ENCODE data around the gene MAGI1.
"Not testable (repeated sequence)": the region's sequence is repeated elsewhere in the genome, so short reads cannot be mapped to it uniquely, and the experiment has no call there.

The MAGI1 gene

DNA sequence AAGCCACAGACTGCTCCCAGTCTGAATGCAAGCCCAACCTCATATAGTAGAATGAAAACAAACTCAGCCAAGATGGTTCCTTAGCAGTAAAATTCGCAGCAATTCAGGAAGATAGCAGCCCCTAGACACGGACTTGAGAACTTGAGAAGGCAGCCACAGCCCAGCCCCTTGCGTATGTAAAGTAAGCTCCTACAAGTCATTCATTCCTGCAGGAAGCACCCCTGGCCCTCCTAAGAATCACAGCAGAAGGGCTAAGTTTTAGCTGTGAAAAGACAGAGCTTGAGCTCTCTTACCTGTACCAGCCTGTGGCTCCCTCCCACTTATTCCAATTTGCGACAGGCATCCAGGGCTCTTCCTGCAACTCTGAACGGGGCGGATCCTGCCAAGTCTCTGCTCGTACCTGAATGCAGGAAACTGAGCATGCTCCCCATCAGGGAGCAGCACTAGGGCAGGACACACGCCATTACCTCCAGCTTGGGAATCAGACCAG lies 136.4 kb downstream of the MAGI1 start:
- no peak for DNase-seq

DNA sequence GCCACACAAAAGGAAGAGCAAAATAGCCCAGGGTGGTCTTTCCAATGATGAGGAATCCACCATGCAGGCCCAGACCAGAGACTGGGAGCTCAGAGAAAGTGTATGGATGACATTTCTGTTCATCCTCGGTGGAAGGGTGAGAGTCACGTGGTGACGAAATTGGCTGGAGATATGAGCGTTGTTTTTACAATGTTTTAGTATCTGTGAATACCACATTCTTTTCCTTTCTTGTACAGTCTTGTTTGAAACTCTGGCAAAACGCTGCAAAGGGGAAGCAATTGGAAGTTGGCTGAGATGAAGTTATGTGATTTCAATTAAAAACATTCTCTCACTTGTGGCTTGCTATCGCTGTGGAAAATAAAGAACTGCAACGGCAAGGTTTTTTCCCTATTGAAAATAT lies 137.5 kb downstream of the MAGI1 start:
- DNase-seq: no peak

DNA sequence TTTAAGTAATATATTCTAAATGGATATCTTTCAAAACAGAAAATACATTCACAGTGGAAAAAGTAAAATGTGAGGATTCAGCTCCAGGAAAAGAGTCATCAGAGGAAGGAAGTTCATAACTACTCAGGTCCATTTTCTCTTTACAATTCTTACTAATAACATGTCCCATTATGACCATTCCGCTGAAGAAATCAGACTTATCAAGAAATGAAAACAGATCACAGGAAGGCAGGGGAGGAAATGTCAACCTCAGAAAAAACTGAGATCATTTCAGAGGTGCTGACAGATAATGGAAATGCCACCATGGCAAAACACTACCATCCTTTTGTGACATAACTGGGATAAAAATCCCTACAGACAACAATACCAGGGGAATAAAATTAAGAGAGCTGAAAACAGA lies 139.5 kb downstream of the MAGI1 start:
- DNase-seq: no peak

DNA sequence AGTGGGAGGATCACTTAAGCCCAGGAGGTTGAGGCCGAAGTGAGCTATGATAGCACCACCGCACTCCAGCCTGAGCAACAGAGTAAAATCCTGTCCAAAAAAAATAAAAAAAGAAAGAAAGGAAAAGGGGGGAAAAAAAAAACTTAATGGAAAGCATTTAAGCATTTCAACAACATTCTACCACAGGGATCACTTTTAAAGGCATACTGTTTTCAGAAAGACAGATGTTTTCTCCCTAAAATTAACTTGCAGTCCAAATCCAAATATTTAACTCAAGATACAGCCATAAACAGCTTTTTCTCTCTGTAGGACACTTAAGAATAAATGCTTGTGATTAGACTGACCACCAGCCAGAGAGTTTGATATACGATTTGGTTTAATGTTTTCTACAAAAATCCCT lies 141.0 kb downstream of the MAGI1 start:
- no peak for DNase-seq

DNA sequence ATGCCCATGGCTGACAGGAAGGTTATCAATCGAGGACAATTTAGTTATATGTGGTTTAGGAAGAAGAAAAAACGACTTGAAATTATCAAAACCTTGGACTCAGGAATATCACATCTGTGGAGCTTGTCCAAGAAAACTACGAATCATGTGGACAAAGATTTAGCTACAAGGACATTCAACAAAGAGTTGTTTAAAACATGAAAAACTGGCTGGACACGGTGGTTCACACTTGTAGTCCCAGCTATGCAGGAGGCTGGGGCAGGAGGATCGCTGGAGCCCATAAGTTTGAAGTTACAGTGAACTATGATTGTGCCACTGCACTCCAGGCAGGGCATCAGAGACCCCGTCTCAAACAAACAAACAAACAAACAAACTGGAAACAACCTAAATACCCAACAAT lies 142.4 kb downstream of the MAGI1 start:
- DNase-seq: no peak

DNA sequence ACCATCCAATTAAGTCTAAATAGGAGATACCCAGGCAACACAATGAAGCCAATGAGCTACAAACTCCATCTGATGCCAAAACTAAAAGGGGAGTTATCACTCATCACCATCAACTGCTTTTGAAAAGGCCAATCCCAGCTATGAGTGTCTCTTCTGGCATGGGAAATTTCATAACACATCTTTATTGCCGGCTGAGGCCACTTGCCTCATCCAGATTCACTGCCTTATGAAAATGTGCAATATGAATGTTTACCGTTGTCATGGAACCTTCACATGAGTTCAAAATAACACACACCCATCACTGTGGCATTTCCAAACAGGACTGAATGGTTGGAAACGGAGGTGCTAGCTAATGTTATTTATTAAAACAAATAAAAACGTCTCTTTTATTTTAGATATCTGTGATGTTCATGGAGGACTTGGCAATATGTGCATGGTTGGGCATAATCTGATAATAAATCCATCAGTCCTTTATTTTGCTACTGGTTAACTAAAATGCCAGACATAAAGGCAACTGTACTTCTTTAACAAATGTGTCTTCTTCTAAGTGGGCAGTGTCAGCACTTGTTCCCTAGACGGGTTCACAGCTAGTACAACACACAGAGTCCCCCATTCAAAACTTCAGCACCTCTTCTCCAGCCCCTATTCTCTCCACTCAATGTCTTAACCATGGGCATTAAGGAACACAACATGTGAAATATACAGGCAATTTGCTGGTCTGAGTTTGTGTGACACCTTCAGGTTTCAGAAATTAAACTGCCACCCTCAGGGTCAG lies 143.9 kb downstream of the MAGI1 start:
- DNase-seq: no peak

DNA sequence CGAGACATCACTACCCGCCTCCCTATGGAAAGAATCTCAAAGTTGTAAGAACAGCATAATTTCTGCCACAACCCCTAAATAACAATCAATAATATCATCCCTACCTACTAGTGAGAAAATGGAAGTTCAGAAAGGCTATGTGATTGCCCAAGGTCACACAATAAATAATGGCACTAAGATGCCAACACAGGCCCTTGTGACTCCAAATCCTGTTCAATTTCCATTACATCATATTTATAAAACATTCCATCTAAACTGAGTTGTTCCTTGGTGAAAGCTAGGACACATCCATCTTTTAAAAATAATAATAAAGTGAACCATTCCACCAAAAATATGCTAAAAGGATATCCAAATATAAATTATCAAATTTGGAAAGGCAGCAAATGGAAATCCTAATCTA lies 144.6 kb downstream of the MAGI1 start:
- no peak for DNase-seq

DNA sequence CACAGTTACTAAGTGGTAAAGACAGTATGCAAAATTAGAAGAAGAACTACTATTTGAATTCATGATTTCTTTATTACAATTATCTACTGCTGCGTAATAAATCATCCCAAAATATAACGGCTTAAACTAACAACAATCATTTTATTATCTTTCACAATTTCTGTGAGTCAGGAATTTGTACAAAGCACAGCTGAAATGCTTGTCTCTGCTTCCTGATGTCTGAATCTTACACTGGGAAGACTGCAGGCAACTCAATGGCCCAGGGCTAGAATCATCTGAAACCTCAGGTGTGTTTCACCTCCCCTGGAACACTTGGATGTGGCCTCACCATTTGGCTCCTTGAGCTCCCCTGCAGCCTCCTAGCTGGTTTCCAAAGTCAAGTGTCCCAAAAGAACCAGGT lies 145.1 kb downstream of the MAGI1 start:
- DNase-seq: no peak

DNA sequence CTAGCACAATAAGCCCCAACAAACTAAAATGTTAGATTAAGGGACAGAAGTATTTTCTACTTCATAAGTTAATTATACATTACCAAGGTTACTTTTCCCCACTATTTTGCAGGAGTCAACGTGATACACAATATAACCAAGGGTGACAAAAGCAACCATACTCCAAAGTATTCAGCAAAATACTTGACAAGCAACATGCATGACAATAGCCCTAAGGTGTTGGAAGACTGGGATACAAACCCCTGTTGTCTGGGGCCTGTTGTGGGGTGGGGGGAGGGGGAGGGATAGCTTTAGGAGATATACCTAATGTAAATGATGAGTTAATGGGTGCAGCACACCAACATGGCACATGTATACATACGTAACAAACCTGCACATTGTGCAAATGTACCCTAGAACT lies 147.2 kb downstream of the MAGI1 start:
- not testable (repeated sequence) for DNase-seq

DNA sequence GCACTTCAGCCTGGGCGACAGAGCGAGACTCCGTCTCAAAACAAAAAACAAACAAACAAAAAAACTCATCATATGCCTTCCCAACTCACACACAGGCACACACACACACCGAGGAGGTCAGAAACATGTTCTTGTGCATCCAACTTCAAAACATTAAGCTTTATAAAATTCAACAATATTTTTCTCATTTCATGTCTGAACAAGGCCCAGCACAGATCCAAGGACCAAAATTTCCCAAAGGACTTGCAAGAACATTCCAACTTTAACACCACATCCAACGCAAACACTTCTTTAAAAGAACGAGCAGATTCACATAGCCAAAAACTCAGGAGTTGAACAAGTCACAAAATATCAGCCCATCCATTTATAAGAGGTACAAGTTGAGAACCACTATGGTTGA lies 148.4 kb downstream of the MAGI1 start:
- DNase-seq: no peak

DNA sequence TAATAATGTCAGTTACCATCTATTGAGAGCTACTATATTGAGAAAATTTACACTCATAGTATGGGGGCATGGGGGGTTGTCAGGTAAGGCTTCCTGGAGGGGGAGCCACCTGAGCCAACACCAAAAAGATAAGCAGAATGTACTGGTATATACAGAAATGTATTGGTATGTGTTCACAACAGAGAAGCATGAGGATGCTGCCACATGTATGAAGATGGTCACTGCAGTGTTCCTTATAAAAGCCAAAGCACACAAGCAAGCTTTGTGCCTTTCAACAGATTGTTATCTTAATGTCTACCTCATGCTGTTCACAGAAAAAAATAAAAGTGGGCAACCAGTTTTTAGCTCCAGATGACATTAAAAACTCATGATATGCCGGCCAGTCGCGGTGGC lies 149.0 kb downstream of the MAGI1 start:
- no peak for DNase-seq

DNA sequence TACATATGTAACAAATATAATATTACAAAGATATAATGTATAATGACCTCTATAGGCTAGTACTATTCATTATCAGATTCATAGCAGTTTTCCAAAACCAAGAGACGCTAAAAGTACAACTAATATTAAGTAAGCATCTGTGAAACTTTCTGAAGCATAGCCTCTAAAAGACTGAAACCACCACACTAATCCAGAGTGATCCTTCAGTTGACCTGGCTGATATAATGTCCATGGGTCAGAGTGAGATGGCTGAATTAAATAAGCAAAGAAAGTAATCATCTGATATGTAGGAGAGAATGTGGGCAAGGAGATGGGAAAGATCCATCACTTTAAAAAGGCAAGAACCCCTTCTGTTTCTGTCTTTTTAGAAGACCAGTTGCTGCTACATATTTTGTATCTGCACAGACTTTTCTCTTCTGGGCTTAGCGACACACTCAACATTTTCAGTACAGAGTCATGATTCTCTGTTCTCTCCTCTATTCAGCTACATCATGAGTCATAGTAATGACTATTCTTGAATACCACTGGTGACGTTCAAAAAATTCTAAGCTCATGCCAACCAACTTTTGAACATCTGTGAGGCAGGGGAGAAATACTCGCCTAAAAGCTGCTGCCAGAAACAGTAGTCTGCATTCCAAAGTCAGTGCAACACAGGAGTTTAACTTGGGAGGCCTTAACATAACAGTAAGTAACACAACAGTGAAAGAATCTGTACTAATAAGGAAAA lies 149.6 kb downstream of the MAGI1 start:
- DNase-seq: no peak

DNA sequence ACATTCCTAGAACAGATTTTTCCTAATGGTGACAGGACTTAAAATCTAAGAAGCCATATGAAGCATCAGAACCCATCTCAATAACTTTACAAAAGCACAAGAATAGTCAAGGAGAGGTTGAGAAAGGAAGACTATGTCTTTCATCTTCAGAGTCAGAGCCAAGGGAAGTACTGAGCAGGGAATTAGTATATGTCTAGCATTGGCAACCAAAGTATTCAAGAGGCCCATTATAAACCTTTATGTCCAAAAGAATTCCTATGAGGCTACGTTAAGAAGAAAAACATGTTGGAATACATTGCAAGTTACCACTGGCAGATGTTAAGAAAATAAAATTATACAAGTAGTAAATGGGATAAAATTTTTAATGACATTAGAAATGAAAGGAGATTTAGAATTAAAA lies 150.5 kb downstream of the MAGI1 start:
- no peak for DNase-seq

DNA sequence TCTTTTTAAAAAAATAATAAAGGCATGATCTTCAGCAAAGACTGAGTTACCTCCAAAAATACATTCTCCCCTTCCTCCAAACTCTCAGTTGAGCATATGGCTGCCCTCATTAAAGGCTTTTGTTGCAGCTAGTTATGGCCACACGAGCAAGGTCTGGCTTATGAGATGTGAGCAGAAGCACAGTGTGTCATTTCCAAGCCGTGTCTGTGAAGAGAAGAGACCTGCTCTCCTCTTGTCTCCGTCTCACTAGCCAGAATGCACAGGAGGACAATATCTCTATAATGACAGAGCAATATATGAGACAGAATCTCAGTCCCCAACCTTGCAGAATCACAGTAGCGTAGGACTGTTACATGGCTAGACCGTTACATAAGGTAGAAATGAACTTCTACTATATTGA lies 152.3 kb downstream of the MAGI1 start:
- DNase-seq: no peak

DNA sequence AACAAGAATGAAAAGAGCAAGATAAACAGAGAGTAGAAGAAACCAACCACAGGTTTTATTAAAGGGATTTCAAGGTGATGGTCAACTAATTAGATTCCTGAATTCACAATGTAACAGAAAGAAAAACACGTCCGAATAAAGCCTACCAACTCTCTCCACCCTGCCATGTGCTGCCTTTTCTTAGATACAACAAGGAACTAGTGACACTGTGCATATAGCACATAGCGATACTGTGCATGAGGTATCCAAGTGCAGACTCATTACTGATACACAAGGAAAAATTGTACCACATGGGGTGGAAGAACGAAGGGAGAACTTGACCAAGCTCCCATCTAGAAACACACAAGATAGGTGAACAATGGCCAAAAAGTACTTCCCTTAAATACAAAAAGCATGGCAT lies 154.6 kb downstream of the MAGI1 start:
- DNase-seq: peak in 2 of 3 experiments; percentile 16 to 59

DNA sequence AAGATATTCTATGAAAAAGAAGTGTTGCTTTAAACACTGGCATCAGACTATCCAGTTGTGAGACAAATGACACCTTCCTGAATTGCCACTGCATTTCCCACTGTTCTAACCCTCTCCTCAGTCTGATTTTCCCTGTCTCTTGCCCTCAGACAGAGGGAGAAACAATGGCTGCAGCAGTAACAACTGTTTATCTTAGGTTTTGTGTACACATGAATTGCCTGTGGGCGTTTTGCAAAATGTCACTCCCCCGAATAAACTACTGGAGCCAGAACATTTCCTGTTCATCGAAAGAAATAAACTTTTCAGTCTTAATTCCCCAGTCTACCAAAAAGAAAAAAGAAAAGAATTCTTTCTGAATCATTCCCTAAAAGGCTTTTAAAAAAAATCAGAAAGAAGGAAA lies 155.1 kb downstream of the MAGI1 start:
- peak in 2 of 3 experiments; percentile 54 to 83 for DNase-seq

DNA sequence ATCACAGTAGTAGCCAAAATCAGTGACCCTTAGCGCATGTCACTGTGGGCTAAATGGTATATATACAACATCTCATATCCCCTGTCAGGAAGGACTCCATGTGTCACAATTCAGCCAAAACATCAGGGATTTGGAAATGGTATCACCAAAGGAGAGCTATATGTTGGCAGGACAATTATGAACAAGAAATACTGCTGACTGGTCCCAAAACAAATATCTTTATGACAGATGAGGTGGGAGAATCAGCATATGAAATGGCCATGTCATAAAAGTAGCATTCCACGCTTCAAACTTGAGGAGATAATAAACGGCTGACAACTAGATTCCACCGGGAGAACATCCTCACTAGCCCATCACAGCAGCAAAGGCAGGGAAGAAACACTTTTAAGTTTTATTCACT lies 158.4 kb downstream of the MAGI1 start:
- no peak for DNase-seq

DNA sequence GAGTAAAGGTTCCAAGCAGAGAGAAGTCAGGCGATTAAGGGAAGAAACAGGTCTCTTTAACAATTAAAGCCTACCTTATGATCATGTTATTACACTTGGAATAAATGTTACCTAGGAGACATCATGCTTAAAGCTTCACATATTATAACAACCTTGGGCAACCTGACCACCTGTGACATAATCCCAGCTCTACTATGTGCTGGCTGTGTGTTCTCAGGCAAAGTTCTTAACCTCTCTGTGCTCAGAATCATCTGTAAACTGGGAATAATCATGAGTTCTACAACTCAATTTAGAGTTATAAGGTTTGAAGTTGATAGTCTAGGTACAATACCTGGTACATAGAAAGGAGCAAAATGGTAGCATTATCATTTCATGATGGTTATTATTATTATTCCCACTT lies 159.3 kb downstream of the MAGI1 start:
- no peak for DNase-seq

DNA sequence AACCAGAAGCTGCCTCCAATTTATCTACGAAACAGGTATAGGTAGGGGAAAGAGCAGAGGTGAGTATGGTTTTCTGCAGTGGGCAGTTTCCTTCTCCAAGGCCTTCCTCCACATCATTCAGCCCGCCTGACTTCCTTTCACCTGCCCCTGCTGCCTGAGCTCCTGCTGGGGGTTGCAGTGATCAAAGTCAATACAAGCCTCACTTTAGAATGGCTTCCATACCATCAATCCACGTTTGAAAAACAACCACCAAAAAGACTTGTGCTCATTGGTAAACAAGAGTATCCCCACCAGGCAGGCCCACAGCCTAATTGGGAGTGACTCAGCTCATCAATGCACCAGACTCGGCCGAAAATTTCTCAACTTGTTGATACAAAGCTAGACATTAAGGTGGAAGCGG lies 159.9 kb downstream of the MAGI1 start:
- peak in 2 of 3 experiments; percentile 31 to 65 for DNase-seq

DNA sequence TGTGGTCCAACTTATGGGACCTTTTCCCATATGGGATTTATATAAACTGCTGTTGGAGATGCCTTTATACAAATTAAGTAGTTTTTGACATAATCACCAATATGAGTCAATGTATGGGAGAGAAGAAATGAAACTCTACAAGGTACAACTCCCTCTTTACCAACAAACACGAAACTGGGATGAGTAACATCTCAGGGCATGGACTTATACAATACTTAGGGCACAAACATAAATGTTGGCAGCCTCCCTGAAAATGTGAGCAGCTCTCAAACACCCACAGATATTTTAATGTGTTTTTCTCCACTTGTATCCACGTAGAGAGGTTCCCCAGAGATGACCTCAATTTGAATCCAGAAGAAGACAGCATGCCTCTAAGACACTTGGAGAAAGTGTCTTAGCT lies 161.6 kb downstream of the MAGI1 start:
- DNase-seq: no peak

DNA sequence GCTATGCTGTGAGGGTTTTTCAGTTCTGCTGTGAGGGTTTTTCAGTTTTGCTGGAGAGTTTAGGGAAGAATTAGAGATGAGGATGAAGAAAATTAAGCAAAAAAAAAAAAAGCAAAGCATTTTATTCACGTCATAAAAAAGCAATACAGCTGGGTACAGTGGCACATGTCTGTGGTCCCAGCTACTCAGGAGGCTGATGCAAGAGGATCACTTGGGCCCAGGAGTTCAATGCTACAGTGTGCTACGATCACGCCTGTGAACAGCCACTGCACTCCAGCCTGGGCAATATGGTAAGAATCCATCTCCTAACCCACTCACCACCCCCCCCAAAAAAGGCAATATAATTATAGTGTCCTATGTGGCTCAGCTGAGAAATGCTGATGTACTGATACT lies 162.7 kb downstream of the MAGI1 start:
- DNase-seq: no peak

DNA sequence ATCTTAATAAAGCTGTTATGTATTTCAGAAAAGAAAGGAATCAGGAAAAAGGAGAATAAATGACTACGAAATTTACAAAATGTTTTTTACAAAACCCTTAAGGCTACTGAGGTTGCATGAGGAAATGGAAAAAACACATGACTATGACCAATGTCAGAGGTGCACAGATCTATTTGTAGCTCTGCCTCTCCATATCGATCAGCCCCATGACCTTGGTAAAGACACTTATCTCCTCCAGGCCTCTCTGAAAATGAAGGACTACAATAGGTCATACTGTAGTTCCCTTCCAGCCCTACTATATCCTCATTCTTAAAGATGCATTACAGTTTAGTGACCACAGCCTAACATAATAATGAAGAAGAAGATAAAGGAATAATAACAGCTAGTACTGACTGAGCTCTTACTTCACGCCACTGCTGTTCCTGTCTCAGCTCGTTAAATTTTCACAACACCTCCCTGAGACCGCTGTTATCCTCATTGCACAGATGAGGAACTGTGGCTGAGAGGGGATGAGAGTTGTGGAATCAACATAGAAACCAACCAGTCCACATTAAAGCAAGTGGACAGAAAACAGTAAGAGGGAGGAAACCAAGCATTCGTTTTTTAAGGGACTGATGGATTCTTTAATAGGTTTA lies 163.2 kb downstream of the MAGI1 start:
- peak in 1 of 3 experiments; percentile 3 for DNase-seq

DNA sequence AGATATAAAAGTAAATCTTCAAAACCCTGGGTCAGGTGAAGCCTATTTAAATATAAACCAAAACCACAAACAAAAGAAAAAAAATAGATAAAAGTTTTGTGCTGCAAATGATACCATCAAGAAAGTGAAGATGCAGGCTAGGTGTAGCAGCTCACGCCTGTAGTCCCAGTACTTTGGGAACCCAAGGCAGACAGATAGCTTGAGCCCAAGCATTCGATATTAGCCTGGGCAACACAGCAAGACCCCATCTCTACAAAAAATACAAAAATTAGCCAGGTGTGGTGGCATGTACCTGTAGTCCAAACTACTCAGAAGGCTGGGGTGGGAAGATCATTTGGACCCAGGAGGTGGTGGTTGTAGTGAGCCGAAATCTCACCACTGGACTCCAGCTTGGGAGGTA lies 164.8 kb downstream of the MAGI1 start:
- no peak for DNase-seq

DNA sequence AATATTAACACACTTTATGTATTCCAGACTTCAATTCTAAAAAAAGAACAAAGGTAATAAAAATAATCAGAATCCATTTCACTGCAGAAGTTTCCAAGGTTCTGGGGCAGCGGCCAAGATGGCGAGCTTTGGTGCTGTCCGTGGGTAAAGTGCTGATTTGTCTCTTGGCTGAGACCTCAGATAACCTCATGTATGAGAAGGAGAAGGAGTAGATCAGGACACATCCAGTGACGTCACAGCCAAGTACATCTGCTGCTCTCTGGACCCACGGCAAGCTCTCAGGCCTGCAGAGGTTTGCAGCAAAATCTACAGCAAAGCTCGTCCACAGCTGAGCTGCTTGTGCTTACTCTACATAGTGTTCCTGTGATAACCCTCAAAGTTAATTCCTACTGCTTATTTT lies 165.7 kb downstream of the MAGI1 start:
- no peak for DNase-seq
